Liver (tissue), 3 donors: ENCODE results near the gene DCTN1.

ENCODE experiments used
- ATF3 ChIP-seq: IDR thresholded peaks from 2 replicates; pipeline ENCODE4 v1.6.1; 2016; ENCODE audit warnings: antibody characterized with exemption
- CTCF ChIP-seq: fragments of 150-350 bp; IDR thresholded peaks from 2 replicates; pipeline ENCODE4 v1.5.1; 2017; ENCODE audit warnings: improper control_type of control experiment, low read depth, low read length; ENCODE audit not compliant: missing input control
- FOXA1 ChIP-seq: IDR thresholded peaks from 2 replicates; pipeline ENCODE4 v1.6.1; 2016; ENCODE audit warnings: antibody characterized with exemption
- FOXA2 ChIP-seq: IDR thresholded peaks from 2 replicates; pipeline ENCODE4 v1.6.1; 2016; ENCODE audit warnings: antibody characterized with exemption
- HNF4A ChIP-seq, 2 donors: conservative IDR thresholded peaks; 2 replicates each; pipeline ENCODE4 v1.6.1; 2016; ENCODE audit warnings: antibody characterized with exemption in 2 of 2, mild to moderate bottlenecking in 2 of 2
- HNF4G ChIP-seq: IDR thresholded peaks from 2 replicates; pipeline ENCODE4 v1.6.1; 2016; ENCODE audit warnings: antibody characterized with exemption
- NR2F2 ChIP-seq: IDR thresholded peaks from 2 replicates; pipeline ENCODE4 v1.6.1; 2016; ENCODE audit warnings: antibody characterized with exemption
- RAD21 ChIP-seq, 2 donors: IDR thresholded peaks; 2 replicates each; pipeline ENCODE4 v1.6.1; 2016; ENCODE audit warnings: antibody characterized with exemption in 2 of 2, mild to moderate bottlenecking in 2 of 2
- RXRA ChIP-seq, 2 donors: IDR thresholded peaks; 2 replicates each; pipeline ENCODE4 v1.6.1; 2017 to 2018; ENCODE audit warnings: antibody characterized with exemption in 2 of 2, mild to moderate bottlenecking in 1 of 2
- SP1 ChIP-seq: IDR thresholded peaks from 2 replicates; pipeline ENCODE4 v1.6.1; 2018; ENCODE audit warnings: antibody characterized with exemption, mild to moderate bottlenecking
- TAF1 ChIP-seq: conservative IDR thresholded peaks from 2 replicates; pipeline ENCODE4 v1.6.1; 2016; ENCODE audit warnings: antibody characterized with exemption, mild to moderate bottlenecking
- YY1 ChIP-seq: IDR thresholded peaks from 2 replicates; pipeline ENCODE4 v1.6.1; 2016; ENCODE audit warnings: antibody characterized with exemption, mild to moderate bottlenecking
- donor health status: healthy.
- donor health status: healthy.

- TF ChIP-seq HNF4A (conservative IDR thresholded peaks at IDR 0.05), result no peak
- no peak for TF ChIP-seq YY1
- TF ChIP-seq CTCF, result no peak
- TF ChIP-seq RXRA (IDR thresholded peaks at IDR 0.05), result no peak
- TF ChIP-seq TAF1, result no peak
- TF ChIP-seq RAD21 (IDR thresholded peaks at IDR 0.05), result no peak
- TF ChIP-seq SP1, result no peak
- TF ChIP-seq FOXA1, result no peak
- TF ChIP-seq HNF4G, result no peak
- no peak for TF ChIP-seq ATF3
- no peak for TF ChIP-seq FOXA2
- TF ChIP-seq NR2F2, result no peak
These were observed 47.4 kb upstream of the DCTN1 start for GRCh38 chr2:74427551-74427950.
